OCI-LY7 (cell line): ENCODE measurements around the gene MICALL2. TPM values are rescaled to one million over a fixed set of nuclear protein-coding genes. Genes with fewer than 3 reads are reported as not detected.

ENCODE experiments used
- BruUV-seq: library from RNA; stranded (reverse); fragments of 400-500 nt; replicated peaks from 2 replicates; lab custom pipeline; 2021; lab: Mats Ljungman, UMichigan
- CTCF ChIA-PET: fragments of 300-600 bp; sonication (Branson Sonifier 250); formaldehyde crosslinking; loops from one replicate; lab custom pipeline; 2022; ENCODE audit warnings: antibody characterized with exemption; ENCODE audit not compliant: unreplicated experiment; lab: Charles Lee
- POLR2A ChIA-PET: fragments of 300-600 bp; sonication (Branson Sonifier 250); formaldehyde crosslinking; loops from one replicate; lab custom pipeline; 2022; ENCODE audit warnings: antibody characterized with exemption; lab: Charles Lee
- DNase-seq: peaks from one replicate; pipeline ENCODE4 v3.0.0-alpha.2; 2015; ENCODE audit warnings: low spot score
- H2AFZ ChIP-seq: fragments of 200-600 bp; sonication (generic), shearing (Covaris generic); 2 replicates; pipeline ENCODE4 v1.6.1; 2014; ENCODE audit warnings: mild to moderate bottlenecking, antibody characterized with exemption, low read length, moderate library complexity
- H3K27ac ChIP-seq: fragments of 200-600 bp; sonication (generic); 2 replicates; pipeline ENCODE4 v1.5.1; 2014; ENCODE audit warnings: mixed run types, low read depth, mild to moderate bottlenecking, moderate library complexity, low read length, inconsistent platforms; ENCODE audit not compliant: poor library complexity, severe bottlenecking
- H3K36me3 ChIP-seq: fragments of 200-600 bp; sonication (generic); 2 replicates; pipeline ENCODE4 v1.6.1; 2014; ENCODE audit warnings: mild to moderate bottlenecking, antibody characterized with exemption, low read length, moderate library complexity, mixed read lengths; ENCODE audit not compliant: insufficient read depth
- H3K4me1 ChIP-seq: fragments of 200-600 bp; sonication (generic); 2 replicates; pipeline ENCODE4 v1.5.1; 2014; ENCODE audit warnings: mild to moderate bottlenecking, low read length; ENCODE audit not compliant: insufficient read depth, poor library complexity, severe bottlenecking
- H3K4me2 ChIP-seq: fragments of 200-600 bp; sonication (generic); 2 replicates; pipeline ENCODE4 v1.6.1; 2014; ENCODE audit warnings: mild to moderate bottlenecking, low read length
- H3K4me3 ChIP-seq: fragments of 200-600 bp; sonication (generic); 2 replicates; pipeline ENCODE4 v1.5.1; 2014; ENCODE audit warnings: mild to moderate bottlenecking, low read depth, low read length; ENCODE audit not compliant: poor library complexity, severe bottlenecking
- H3K79me2 ChIP-seq: fragments of 200-600 bp; sonication (generic); 2 replicates; pipeline ENCODE4 v1.6.1; 2016; ENCODE audit warnings: low read depth, mild to moderate bottlenecking, low read length, moderate library complexity, mixed read lengths; ENCODE audit not compliant: insufficient read depth
- H3K9me2 ChIP-seq: fragments of 200-600 bp; sonication (generic); 2 replicates; pipeline ENCODE4 v1.6.1; 2016; ENCODE audit warnings: mild to moderate bottlenecking, low read length, mixed read lengths; ENCODE audit not compliant: insufficient read depth
- H3K9me3 ChIP-seq: fragments of 200-600 bp; sonication (generic); 2 replicates; pipeline ENCODE4 v1.6.1; 2014; ENCODE audit warnings: mild to moderate bottlenecking, mixed run types, low read length, mixed read lengths
- H4K20me1 ChIP-seq: fragments of 200-600 bp; sonication (generic); 2 replicates; pipeline ENCODE4 v1.6.1; 2014; ENCODE audit warnings: mild to moderate bottlenecking, antibody characterized with exemption, low read length, moderate library complexity, mixed read lengths; ENCODE audit not compliant: insufficient read depth
- EZH2phosphoT487 ChIP-seq: fragments of 200-600 bp; sonication (generic); IDR thresholded peaks from 2 replicates; pipeline ENCODE4 v1.6.1; 2018; ENCODE audit warnings: low read depth, borderline replicate concordance, mild to moderate bottlenecking, mixed run types, antibody characterized with exemption, low read length, moderate library complexity, mixed read lengths
- intact Hi-C: fragments of 100-400 bp; cut with micrococcal nuclease; formaldehyde crosslinking; loops from one replicate; pipeline ENCODE4 v1.10.0; 2022; ENCODE audit not compliant: unreplicated experiment
- total RNA-seq, 2 experiments: library from RNA; depleted of rRNA in 1 of 2; stranded (reverse); fragments of >200 nt in 1 of 2; shearing (Covaris generic) in 1 of 2; gene quantifications; 2 replicates each; pipeline ENCODE4 v1.2.3, GENCODE V29; 2014 to 2022
- TF ChIP-seq, protein P1 (sequence below): fragments of 200-600 bp; sonication (generic); conservative IDR thresholded peaks from 2 replicates; pipeline ENCODE4 v1.5.1; 2014; ENCODE audit warnings: mild to moderate bottlenecking, antibody characterized with exemption, low read length, moderate library complexity, mixed read lengths

MICALL2 gene
- total RNA-seq, 2 experiments from 2014 or later: 1.4 to 4.5 TPM

DNA sequence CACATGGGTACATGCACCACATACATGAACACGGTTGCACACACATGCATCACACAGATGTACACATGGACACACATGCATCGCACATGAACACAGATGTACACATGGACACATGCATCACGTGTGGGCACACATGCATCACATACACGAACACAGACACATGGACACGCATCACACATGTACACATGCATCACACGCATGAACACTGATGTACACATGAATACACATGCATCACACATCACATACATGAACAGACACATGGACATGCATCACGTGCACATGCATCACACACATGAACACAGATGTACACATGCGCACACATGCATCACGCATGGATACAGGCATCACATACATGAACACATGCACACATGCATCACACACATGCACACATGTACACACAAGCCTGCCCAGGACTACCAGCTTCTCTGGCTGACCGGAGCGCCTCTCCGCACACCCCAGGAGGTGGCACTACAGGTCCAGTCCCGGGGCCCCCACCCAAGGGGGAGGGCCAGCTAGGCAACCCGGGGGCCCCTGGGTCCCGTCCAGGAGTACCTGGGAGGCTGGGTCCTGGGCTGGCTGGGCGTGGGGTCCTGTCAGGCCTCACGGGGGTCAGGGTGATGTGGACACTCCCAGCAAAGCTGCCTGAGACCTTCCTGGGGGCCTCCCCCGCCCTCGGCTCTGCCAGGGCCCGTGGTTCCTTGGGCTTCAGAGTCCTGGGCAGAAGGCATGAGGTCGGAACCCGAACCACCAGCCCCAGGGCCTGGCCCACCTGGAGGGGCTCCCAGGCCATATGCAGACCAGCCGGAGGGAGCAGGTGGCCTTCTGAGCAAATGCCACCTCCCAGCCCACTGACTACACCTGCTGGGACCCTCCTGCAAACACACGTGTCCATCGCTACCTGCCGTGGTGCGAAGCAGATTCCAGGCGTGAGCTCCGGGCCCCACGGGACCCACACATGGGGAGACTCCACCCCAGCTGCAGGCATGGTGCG is 19.6 kb downstream of the MICALL2 start:
- Histone ChIP-seq H3K9me3 (no peaks in the 10 kb centered on the region), H2AFZ (no peak overlapping the region), H3K4me3 (no peak overlapping the region), H4K20me1 (no peaks in the 10 kb centered on the region), H3K36me3 (no peaks in the 10 kb centered on the region), H3K9me2 (no peaks in the 10 kb centered on the region), H3K27ac (no peak overlapping the region), H3K4me2 (no peak overlapping the region), H3K4me1 (no peaks in the 10 kb centered on the region), H3K79me2 (no peaks in the 10 kb centered on the region)
- no peak for TF ChIP-seq EZH2phosphoT487
- TF ChIP-seq, protein P1, sequence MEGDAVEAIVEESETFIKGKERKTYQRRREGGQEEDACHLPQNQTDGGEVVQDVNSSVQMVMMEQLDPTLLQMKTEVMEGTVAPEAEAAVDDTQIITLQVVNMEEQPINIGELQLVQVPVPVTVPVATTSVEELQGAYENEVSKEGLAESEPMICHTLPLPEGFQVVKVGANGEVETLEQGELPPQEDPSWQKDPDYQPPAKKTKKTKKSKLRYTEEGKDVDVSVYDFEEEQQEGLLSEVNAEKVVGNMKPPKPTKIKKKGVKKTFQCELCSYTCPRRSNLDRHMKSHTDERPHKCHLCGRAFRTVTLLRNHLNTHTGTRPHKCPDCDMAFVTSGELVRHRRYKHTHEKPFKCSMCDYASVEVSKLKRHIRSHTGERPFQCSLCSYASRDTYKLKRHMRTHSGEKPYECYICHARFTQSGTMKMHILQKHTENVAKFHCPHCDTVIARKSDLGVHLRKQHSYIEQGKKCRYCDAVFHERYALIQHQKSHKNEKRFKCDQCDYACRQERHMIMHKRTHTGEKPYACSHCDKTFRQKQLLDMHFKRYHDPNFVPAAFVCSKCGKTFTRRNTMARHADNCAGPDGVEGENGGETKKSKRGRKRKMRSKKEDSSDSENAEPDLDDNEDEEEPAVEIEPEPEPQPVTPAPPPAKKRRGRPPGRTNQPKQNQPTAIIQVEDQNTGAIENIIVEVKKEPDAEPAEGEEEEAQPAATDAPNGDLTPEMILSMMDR: no peak
- BruUV-seq: no TSS peak
- CTCF ChIA-PET: no interaction called here
- intact Hi-C loops: no loop called here
- POLR2A ChIA-PET: no interaction called here
- DNase-seq: no peak

GRCh38 chr7:1438821-1439220 is 20.4 kb downstream of the MICALL2 start:
- H3K79me2 ChIP-seq: no peaks in the 10 kb centered on the region
- BruUV-seq: no TSS peak
- no peaks in the 10 kb centered on the region for H3K9me3 ChIP-seq
- DNase-seq: no peak
- no peaks in the 10 kb centered on the region for H3K9me2 ChIP-seq
- intact Hi-C loops: no loop called here
- no peak overlapping the region for H3K4me2 ChIP-seq
- no peaks in the 10 kb centered on the region for H3K36me3 ChIP-seq
- ChIA-PET POLR2A (no interaction called here), CTCF (no interaction called here)
- TF ChIP-seq, protein P1: no peak
- no peak for TF ChIP-seq EZH2phosphoT487
- no peaks in the 10 kb centered on the region for H3K4me1 ChIP-seq
- H3K27ac ChIP-seq: no peak overlapping the region
- no peak overlapping the region for H3K4me3 ChIP-seq
- no peak overlapping the region for H2AFZ ChIP-seq
- H4K20me1 ChIP-seq: no peaks in the 10 kb centered on the region

DNA sequence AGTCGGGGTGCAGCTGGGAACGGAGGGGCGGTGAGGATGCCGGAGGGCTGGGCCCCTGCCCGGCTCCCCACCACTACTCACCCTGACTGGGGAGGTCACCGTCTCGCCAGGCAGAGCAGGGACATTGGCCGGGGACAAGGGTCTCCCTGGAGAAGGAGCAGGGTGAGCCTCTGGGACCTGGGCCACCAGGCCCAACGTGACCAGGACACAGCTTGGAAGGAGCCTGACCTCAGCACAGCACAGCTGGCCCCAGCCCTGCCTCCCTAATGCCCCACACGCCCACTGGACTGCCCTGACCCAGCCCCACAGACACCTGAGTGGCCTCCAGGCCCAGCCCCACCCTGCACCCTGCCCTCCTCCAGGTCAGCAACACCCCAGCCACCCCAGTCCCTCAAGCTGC is 21.1 kb downstream of the MICALL2 start:
- no peaks in the 10 kb centered on the region for H3K36me3 ChIP-seq
- intact Hi-C loops: no loop called here
- H2AFZ ChIP-seq: no peak overlapping the region
- no TSS peak for BruUV-seq
- no peak for DNase-seq
- no peaks in the 10 kb centered on the region for H4K20me1 ChIP-seq
- no peak overlapping the region for H3K4me2 ChIP-seq
- H3K79me2 ChIP-seq: no peaks in the 10 kb centered on the region
- no peak overlapping the region for H3K4me3 ChIP-seq
- TF ChIP-seq EZH2phosphoT487: no peak
- TF ChIP-seq, protein P1: no peak
- H3K4me1 ChIP-seq: no peaks in the 10 kb centered on the region
- H3K9me2 ChIP-seq: no peaks in the 10 kb centered on the region
- POLR2A ChIA-PET: no interaction called here
- CTCF ChIA-PET: no interaction called here
- no peaks in the 10 kb centered on the region for H3K9me3 ChIP-seq
- H3K27ac ChIP-seq: no peak overlapping the region
